ENCODE measurements around the gene CALR3.

GRCh38 chr19:16542045-16542909 is 46.3 kb upstream of the CALR3 start, which contains the start of gene CHERP:
- TF ChIP-seq USF2 (IDR thresholded peaks at IDR 0.05; ENCODE audit: low read length) (no peak), EP300 (IDR thresholded peaks at IDR 0.05; ENCODE audit: borderline replicate concordance in 1 of 2, low read depth in 2 of 2, low read length in 2 of 2) (no peak), CTCF (IDR thresholded peaks at IDR 0.05; ENCODE audit: control extremely low read depth in 1 of 3, insufficient read depth in 1 of 3, low read depth in 1 of 3, low read length in 3 of 3) (no peak), ATF3 (IDR thresholded peaks at IDR 0.05; ENCODE audit: insufficient read depth, low read depth, low read length) (peak; percentile 79), HDAC6 (IDR thresholded peaks at IDR 0.05; ENCODE audit: low read depth, low read length) (no peak), CHD2 (IDR thresholded peaks at IDR 0.05; ENCODE audit: low read length) (peak; percentile 80), POLR2A (IDR thresholded peaks at IDR 0.05; ENCODE audit: control extremely low read depth in 1 of 2, low read depth in 2 of 2, low read length in 2 of 2) (peak; percentile 63 to 86), KDM5A (IDR thresholded peaks at IDR 0.05; ENCODE audit: low read length) (peak; percentile 35; the same call in 1 of the 2 replicates), MAX (IDR thresholded peaks at IDR 0.05) (peak; percentile 63), SP1 (IDR thresholded peaks at IDR 0.05; ENCODE audit: low read depth, low read length) (no peak)

All from H1 (cell line).